Spleen (tissue), 7 donors: ENCODE data around the gene BACH2.

Source experiments
- POLR2A ChIP-seq, 3 donors: fragments of 450-650 bp; IDR thresholded peaks; one replicate each; pipeline ENCODE4 v1.5.1; 2017; ENCODE audit warnings: antibody characterized with exemption in 3 of 3, mild to moderate bottlenecking in 1 of 3
- TF ChIP-seq, protein P1 (sequence below), 11 experiments: fragments of 200-600 bp in 7 of 11; fragments of 450-650 bp in 4 of 11; sonication (generic) in 4 of 11; IDR thresholded peaks in 8 of 11; conservative IDR thresholded peaks in 3 of 11; 1 replicate in 7 of 11; 2 replicates in 4 of 11; pipeline versions ENCODE4 v1.4.0 to v1.8.0; 2016 to 2021; ENCODE audit warnings: antibody characterized with exemption in 11 of 11, inconsistent platforms in 4 of 11, mild to moderate bottlenecking in 1 of 11
- donor health status: DM: no; HTN: no; CAD: no; lungs with moderate emphysema.
- donor health status: DM: no; HTN: no; CAD: no.
- donor health status: DM: no; HTN: no; CAD: no.

DNA sequence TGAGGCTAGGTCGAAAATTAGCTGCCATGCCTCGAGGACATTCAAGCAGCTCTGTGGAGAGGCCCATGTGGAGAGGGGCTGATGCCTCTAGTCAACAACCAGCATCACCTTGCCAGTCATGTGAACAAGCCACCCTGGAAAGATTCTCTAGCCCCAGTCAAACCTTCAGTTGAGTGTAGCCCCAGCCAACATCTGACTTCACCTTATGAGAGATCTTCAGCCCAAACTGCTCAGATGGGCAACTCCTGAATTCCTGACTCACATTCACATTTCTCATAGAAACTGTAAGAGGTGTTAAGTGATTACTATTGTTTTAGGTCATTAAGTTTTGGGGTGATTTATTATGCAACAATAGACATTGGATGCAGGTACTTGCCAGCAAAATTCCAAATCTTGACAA, 357.5 kb downstream of the BACH2 start:
- TF ChIP-seq POLR2A (IDR thresholded peaks at IDR 0.05) = no peak
- TF ChIP-seq, protein P1, sequence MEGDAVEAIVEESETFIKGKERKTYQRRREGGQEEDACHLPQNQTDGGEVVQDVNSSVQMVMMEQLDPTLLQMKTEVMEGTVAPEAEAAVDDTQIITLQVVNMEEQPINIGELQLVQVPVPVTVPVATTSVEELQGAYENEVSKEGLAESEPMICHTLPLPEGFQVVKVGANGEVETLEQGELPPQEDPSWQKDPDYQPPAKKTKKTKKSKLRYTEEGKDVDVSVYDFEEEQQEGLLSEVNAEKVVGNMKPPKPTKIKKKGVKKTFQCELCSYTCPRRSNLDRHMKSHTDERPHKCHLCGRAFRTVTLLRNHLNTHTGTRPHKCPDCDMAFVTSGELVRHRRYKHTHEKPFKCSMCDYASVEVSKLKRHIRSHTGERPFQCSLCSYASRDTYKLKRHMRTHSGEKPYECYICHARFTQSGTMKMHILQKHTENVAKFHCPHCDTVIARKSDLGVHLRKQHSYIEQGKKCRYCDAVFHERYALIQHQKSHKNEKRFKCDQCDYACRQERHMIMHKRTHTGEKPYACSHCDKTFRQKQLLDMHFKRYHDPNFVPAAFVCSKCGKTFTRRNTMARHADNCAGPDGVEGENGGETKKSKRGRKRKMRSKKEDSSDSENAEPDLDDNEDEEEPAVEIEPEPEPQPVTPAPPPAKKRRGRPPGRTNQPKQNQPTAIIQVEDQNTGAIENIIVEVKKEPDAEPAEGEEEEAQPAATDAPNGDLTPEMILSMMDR (IDR thresholded peaks at IDR 0.05 in 8 of 11, conservative IDR thresholded peaks at IDR 0.05 in 3 of 11) = no peak
